Kasumi-1 (cell line): ENCODE measurements around the gene EPS8L3.
"Not testable (repeated sequence)": the region's sequence is repeated elsewhere in the genome, so short reads cannot be mapped to it uniquely, and the experiment has no call there.

Source experiments
- DNase-seq, 2 experiments: peaks; one replicate each; lab custom pipeline; 2025; lab: John Stamatoyannopoulos, UW

Gene EPS8L3

GRCh38 chr1:109780982-109781381 is 17.3 kb upstream of the EPS8L3 start:
- DNase-seq, result no peak

- DNase-seq, result no peak
Measured at GRCh38 chr1:109777980-109778625, 14.4 kb upstream of the EPS8L3 start.

- DNase-seq, result no peak
Measured at GRCh38 chr1:109777436-109777835, 13.7 kb upstream of the EPS8L3 start.

- DNase-seq, result peak; percentile 75
Measured at GRCh38 chr1:109776911-109777310, 13.2 kb upstream of the EPS8L3 start.

GRCh38 chr1:109776206-109776835 is 12.6 kb upstream of the EPS8L3 start:
- DNase-seq, result no peak

- no peak for DNase-seq
Measured at GRCh38 chr1:109775398-109775797, 11.7 kb upstream of the EPS8L3 start.

- DNase-seq, result no peak
Measured at GRCh38 chr1:109773900-109774485, 10.3 kb upstream of the EPS8L3 start.

GRCh38 chr1:109773203-109773899 is 9.6 kb upstream of the EPS8L3 start:
- peak; percentile 84 to 94 for DNase-seq

GRCh38 chr1:109772658-109773202 is 9.0 kb upstream of the EPS8L3 start:
- no peak for DNase-seq

- no peak for DNase-seq
Measured at GRCh38 chr1:109771712-109772657, 8.3 kb upstream of the EPS8L3 start.

GRCh38 chr1:109770331-109771095 is 6.8 kb upstream of the EPS8L3 start:
- DNase-seq, result no peak

GRCh38 chr1:109769330-109770078 is 5.8 kb upstream of the EPS8L3 start:
- DNase-seq, result no peak

- no peak for DNase-seq
Measured at GRCh38 chr1:109768820-109769219, 5.1 kb upstream of the EPS8L3 start.

GRCh38 chr1:109768335-109768650 is 4.6 kb upstream of the EPS8L3 start:
- DNase-seq, result no peak

- no peak for DNase-seq
Measured at GRCh38 chr1:109767637-109768334, 4.1 kb upstream of the EPS8L3 start.

GRCh38 chr1:109766991-109767636 is 3.4 kb upstream of the EPS8L3 start:
- DNase-seq, result not testable (repeated sequence)

- DNase-seq, result no peak
Measured at GRCh38 chr1:109765896-109766615, 2.3 kb upstream of the EPS8L3 start.

- no peak for DNase-seq
Measured at GRCh38 chr1:109765483-109765815, 1.7 kb upstream of the EPS8L3 start.
